Uterus (tissue), 2 donors: Measurements from ENCODE around the gene NFU1.

Source experiments
- POLR2A ChIP-seq, 2 donors: fragments of 450-650 bp; IDR thresholded peaks; one replicate each; pipeline ENCODE4 v1.6.1; 2016; ENCODE audit warnings: antibody characterized with exemption in 2 of 2, mild to moderate bottlenecking in 1 of 2, moderate library complexity in 1 of 2
- TF ChIP-seq, protein P1 (sequence below), 4 experiments: fragments of 200-600 bp in 2 of 4; fragments of 450-650 bp in 2 of 4; sonication (generic) in 2 of 4; IDR thresholded peaks; one replicate each; pipeline ENCODE4 v1.5.1; 2016 to 2019; ENCODE audit warnings: antibody characterized with exemption in 4 of 4, mild to moderate bottlenecking in 2 of 4, moderate library complexity in 1 of 4

- TF ChIP-seq, protein P1, sequence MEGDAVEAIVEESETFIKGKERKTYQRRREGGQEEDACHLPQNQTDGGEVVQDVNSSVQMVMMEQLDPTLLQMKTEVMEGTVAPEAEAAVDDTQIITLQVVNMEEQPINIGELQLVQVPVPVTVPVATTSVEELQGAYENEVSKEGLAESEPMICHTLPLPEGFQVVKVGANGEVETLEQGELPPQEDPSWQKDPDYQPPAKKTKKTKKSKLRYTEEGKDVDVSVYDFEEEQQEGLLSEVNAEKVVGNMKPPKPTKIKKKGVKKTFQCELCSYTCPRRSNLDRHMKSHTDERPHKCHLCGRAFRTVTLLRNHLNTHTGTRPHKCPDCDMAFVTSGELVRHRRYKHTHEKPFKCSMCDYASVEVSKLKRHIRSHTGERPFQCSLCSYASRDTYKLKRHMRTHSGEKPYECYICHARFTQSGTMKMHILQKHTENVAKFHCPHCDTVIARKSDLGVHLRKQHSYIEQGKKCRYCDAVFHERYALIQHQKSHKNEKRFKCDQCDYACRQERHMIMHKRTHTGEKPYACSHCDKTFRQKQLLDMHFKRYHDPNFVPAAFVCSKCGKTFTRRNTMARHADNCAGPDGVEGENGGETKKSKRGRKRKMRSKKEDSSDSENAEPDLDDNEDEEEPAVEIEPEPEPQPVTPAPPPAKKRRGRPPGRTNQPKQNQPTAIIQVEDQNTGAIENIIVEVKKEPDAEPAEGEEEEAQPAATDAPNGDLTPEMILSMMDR (IDR thresholded peaks at IDR 0.05): no peak
- no peak for TF ChIP-seq POLR2A (IDR thresholded peaks at IDR 0.05)
Measured at GRCh38 chr2:69368588-69368987, 68.6 kb downstream of the NFU1 start.
